Measurements from ENCODE around the gene SLC29A4. TPM values are rescaled to one million over a fixed set of nuclear protein-coding genes. Genes with fewer than 3 reads are reported as not detected.

SLC29A4 gene
- total RNA-seq, 1 experiment from 2014 or later: 24.5 TPM

- ATAC-seq: no peak
- H3K4me2 ChIP-seq (ENCODE audit: low read length): no peak overlapping the region
- no peaks in the 10 kb centered on the region for H3K4me1 ChIP-seq (ENCODE audit: control insufficient read depth in 1 of 2, insufficient read depth in 2 of 2, low read length in 2 of 2)
- CTCF ChIA-PET: no interaction called here
- no peak overlapping the region for H3K27ac ChIP-seq (ENCODE audit: low read depth, low read length)
- TF ChIP-seq REST (IDR thresholded peaks at IDR 0.05; ENCODE audit: low read depth) (no peak), ZFX (IDR thresholded peaks at IDR 0.05) (no peak), SP1 (IDR thresholded peaks at IDR 0.05; ENCODE audit: low read depth) (no peak), EZH2phosphoT487 (IDR thresholded peaks at IDR 0.05; ENCODE audit: borderline replicate concordance) (no peak)
- no peak overlapping the region for H3K9ac ChIP-seq (ENCODE audit: low read length)
- H3K9me3 ChIP-seq (ENCODE audit: control insufficient read depth in 1 of 2, insufficient read depth in 1 of 2, low read depth in 1 of 2, low read length in 2 of 2): no peaks in the 10 kb centered on the region
- H3K36me3 ChIP-seq (ENCODE audit: control insufficient read depth in 1 of 2, insufficient read depth in 2 of 2, low read length in 2 of 2): no peaks in the 10 kb centered on the region; a peak in 1 of 4 replicates
- H3K27me3 ChIP-seq (ENCODE audit: insufficient read depth, low read length): no peaks in the 10 kb centered on the region
- H2AFZ ChIP-seq (ENCODE audit: low read depth, low read length, poor library complexity, severe bottlenecking): no peak overlapping the region
- no peaks in the 10 kb centered on the region for H3K79me2 ChIP-seq (ENCODE audit: insufficient read depth, low read length)
- no peaks in the 10 kb centered on the region for H3K9me2 ChIP-seq (ENCODE audit: insufficient read depth)
- POLR2A ChIA-PET: no interaction called here
- RAD21 ChIA-PET (ENCODE audit: low non-redundant PET in 1 of 2, low total read pairs in 2 of 2, uncharacterized antibody in 2 of 2, unreplicated experiment in 2 of 2): no interaction called here
- H4K20me1 ChIP-seq (ENCODE audit: insufficient read depth): no peaks in the 10 kb centered on the region
- no peak for DNase-seq (ENCODE audit: low read depth, low spot score)
- BruUV-seq (replicated peaks): no TSS peak
- no peak overlapping the region for H3K4me3 ChIP-seq (replicated peaks in 1 of 2; ENCODE audit: low read depth in 1 of 2, low read length in 2 of 2)
- intact Hi-C loops (cut with micrococcal nuclease): no loop called here
These were observed 20.3 kb downstream of the SLC29A4 start for GRCh38 chr7:5303061-5303460.

- CTCF ChIA-PET: no interaction called here
- H3K27me3 ChIP-seq (ENCODE audit: insufficient read depth, low read length): no peaks in the 10 kb centered on the region
- RAD21 ChIA-PET (ENCODE audit: low non-redundant PET in 1 of 2, low total read pairs in 2 of 2, uncharacterized antibody in 2 of 2, unreplicated experiment in 2 of 2): no interaction called here
- DNase-seq (ENCODE audit: low read depth, low spot score): no peak
- no peak overlapping the region for H3K4me3 ChIP-seq (replicated peaks in 1 of 2; ENCODE audit: low read depth in 1 of 2, low read length in 2 of 2)
- ATAC-seq: no peak
- no peaks in the 10 kb centered on the region for H3K9me3 ChIP-seq (ENCODE audit: control insufficient read depth in 1 of 2, insufficient read depth in 1 of 2, low read depth in 1 of 2, low read length in 2 of 2)
- no TSS peak for BruUV-seq (replicated peaks)
- H2AFZ ChIP-seq (ENCODE audit: low read depth, low read length, poor library complexity, severe bottlenecking): no peak overlapping the region
- H4K20me1 ChIP-seq (ENCODE audit: insufficient read depth): no peaks in the 10 kb centered on the region
- no peaks in the 10 kb centered on the region; a peak in 1 of 4 replicates for H3K36me3 ChIP-seq (ENCODE audit: control insufficient read depth in 1 of 2, insufficient read depth in 2 of 2, low read length in 2 of 2)
- H3K4me1 ChIP-seq (ENCODE audit: control insufficient read depth in 1 of 2, insufficient read depth in 2 of 2, low read length in 2 of 2): no peaks in the 10 kb centered on the region
- H3K27ac ChIP-seq (ENCODE audit: low read depth, low read length): no peak overlapping the region
- intact Hi-C loops (cut with micrococcal nuclease): no loop called here
- no peaks in the 10 kb centered on the region for H3K9me2 ChIP-seq (ENCODE audit: insufficient read depth)
- no peaks in the 10 kb centered on the region for H3K79me2 ChIP-seq (ENCODE audit: insufficient read depth, low read length)
- POLR2A ChIA-PET: no interaction called here
- no peak overlapping the region for H3K9ac ChIP-seq (ENCODE audit: low read length)
- no peak overlapping the region for H3K4me2 ChIP-seq (ENCODE audit: low read length)
- TF ChIP-seq ZNF274 (IDR thresholded peaks at IDR 0.05; ENCODE audit: low read depth, low read length) (no peak), EGR1 (IDR thresholded peaks at IDR 0.05; ENCODE audit: low read depth) (no peak), CEBPB (IDR thresholded peaks at IDR 0.05; ENCODE audit: low read depth) (no peak), CTCF (IDR thresholded peaks at IDR 0.05 in 2 of 3, conservative IDR thresholded peaks at IDR 0.05 in 1 of 3; ENCODE audit: borderline replicate concordance in 1 of 3, insufficient read depth in 1 of 3, low read depth in 2 of 3, low read length in 2 of 3) (no peak), FOSL1 (IDR thresholded peaks at IDR 0.05; ENCODE audit: low read depth) (no peak), JUND (IDR thresholded peaks at IDR 0.05) (no peak), CBX3 (IDR thresholded peaks at IDR 0.05; ENCODE audit: low read depth) (no peak), YY1 (IDR thresholded peaks at IDR 0.05; ENCODE audit: extremely low read depth, insufficient replicate concordance, low read depth, low read length) (no peak), EZH2 (IDR thresholded peaks at IDR 0.05) (no peak)
These were observed 21.1 kb downstream of the SLC29A4 start for GRCh38 chr7:5303591-5304505.
